ENCODE results near the gene EDNRA. TPM values are rescaled to one million over a fixed set of nuclear protein-coding genes. Genes with fewer than 3 reads are reported as not detected.

Gene EDNRA
- 36.5 and 39.5 TPM in 2 replicates for total RNA-seq (2014; rRNA removed)
- 5.4 TPM for polyA plus RNA-seq (2012)

DNA sequence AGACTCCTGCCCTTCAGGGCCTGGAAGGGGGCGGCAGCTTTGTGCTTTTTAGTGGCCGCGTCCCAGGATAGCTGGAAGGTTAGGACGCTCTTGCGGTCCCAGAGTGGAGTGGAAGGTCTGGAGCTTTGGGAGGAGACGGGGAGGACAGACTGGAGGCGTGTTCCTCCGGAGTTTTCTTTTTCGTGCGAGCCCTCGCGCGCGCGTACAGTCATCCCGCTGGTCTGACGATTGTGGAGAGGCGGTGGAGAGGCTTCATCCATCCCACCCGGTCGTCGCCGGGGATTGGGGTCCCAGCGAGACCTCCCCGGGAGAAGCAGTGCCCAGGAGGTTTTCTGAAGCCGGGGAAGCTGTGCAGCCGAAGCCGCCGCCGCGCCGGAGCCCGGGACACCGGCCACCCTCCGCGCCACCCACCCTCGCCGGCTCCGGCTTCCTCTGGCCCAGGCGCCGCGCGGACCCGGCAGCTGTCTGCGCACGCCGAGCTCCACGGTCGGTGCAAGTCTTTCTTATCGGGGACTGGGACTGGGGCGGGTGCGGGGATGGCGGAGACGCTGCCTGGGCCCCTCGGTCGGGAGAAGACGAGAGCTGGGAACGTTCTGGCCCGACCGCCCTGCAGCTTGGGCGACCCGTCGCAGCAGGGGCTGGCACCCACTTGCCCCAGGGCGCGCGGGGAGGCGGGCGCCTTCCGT, at the start of gene EDNRA:
TSS of gene EDNRA (plus strand) at position 207 of the 686 bp plus-strand sequence. CDS start 4,585 bp downstream, outside the sequence.
- DNase-seq (ENCODE audit: low read depth) = peak; percentile 77

DNA sequence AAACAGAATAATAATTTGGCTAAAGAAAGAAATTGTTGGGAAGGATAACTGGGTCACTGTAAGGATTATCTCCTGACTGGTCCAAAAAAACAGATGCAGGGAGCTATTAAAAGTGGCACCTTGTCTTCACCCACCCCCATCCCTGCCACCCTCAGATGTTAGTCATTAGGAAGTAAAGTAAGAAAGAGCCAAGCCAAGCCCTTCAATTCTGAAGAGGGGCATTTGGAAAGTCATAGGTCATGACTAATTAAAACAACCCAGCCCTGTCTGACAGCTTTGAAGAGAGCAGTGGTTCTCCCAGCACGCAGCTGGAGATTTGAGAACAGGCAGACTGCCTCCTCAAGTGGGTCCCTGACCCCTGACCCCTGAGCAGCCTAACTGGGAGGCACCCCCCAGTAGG, 46.5 kb upstream of the EDNRA start:
- DNase-seq (ENCODE audit: low read depth) = peak; percentile 58

DNA sequence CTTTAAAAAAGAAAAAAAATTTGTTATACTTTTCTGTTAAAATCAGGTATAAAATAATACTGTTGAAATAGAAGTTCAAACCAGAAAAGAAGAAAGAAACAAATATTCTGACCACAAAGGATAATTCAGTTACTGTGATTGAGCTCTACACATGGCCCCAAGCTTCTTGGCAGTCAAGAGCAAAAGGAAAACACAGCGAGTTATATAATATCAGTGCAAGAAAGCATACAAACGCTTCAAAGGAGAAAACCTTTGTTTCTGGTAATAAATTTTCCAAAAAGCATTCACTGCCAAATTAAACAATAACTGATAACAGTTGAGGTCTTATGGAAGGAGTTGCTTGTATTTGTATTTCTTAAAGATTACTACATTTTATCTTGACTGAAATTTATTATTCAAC, 40.5 kb upstream of the EDNRA start:
- no peak for DNase-seq (ENCODE audit: low read depth)

DNA sequence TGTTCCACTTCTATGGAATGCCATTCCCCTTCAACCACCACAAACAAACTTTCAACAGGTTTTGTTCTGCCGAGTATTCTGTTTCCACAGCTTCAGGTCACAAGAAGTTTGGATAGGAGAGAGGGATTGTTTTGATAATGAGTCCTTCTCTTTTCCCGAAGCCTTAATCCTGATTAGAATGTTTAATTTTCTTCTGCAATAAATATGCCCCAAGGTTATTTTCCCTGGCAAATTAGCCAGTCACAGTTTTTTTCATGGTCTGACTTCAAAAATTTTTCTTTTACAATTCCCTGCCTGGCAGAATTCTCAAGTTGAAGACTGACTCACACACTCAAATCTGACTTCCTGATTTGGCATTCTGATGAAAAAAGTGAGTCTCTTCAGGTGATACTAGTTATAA, 33.1 kb upstream of the EDNRA start:
- no peak for DNase-seq (ENCODE audit: low read depth)

DNA sequence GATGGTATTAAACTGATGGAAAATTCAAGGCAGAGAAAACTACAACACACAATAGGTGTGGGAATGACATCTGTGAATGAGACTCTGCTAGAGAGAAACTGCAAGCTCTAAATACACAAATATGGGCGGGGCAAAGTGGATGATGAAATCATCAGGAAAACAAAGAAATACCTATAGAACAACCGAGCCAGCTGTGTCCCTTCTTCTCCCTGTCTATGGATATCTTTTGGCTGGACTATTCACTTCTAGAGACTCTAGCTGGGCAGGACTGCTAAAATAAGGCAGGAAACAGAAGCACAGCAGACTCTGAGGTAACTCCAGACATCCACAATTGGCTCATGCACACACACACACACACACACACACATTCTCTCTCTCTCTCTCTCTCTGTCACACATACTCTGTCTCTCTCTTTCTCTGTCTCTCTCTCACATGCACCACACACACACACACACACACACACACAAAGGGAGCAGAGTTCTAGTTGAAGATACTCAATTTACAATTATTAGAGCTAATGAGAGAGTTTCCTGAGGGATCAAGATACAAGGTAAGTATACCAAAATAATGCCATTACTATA, 27.2 kb upstream of the EDNRA start:
- DNase-seq (ENCODE audit: low read depth) = peak; percentile 17

DNA sequence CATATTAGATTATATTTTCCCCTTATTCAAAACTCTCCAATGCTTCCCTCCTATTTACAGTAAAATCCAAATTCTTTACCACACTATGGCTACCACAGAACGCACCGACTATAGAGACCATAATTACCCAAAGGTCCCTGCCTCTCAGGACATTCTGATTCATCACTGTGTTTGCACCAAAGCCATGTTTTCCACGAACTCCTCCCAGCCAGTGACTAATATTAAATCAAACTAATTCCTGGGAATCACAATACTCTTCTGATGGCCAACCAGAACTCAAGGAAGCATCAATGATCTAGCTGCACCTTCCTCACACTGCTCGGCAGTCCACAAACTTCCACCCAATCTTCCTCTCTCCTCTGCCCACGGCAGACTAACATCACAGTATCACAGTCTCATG, 24.2 kb upstream of the EDNRA start:
- peak; percentile 32 for DNase-seq (ENCODE audit: low read depth)

DNA sequence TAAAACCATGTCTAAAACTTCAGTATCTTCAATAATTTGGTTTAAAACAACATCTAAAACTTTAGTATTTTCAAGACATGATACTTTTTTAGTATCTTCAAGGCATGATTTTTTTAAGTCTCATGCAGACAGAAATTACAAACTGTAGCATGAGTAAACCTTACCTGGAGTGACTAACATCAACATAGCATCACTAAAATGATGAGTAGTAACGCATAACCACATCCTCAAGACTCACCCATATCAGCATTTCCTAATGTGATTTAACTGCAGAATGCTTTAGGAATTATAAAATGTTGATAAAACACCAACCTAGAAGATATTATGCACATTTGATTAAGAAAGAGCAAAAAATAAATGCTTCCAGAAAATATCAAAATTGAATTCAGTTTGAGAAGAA, 19.7 kb upstream of the EDNRA start:
- DNase-seq (ENCODE audit: low read depth) = peak; percentile 41

DNA sequence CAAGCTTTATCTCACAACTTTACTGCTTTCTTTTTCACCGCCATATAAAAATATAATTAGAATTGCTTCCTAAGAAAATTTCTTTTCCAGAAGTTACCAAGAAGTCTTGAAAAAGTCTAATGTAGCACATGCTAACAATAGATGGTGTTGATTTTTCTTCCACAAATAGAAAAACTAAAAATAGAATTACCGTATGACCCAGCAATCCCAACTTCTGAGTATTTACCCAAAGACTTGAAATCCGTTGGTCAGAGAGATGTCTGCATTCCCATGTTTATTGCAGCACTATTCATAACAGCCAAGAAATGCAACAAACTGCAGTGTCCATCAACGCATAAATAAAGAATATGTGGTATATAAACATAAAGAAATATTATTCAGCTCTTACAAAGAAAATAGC, 17.8 kb upstream of the EDNRA start:
- peak; percentile 30 for DNase-seq (ENCODE audit: low read depth)

DNA sequence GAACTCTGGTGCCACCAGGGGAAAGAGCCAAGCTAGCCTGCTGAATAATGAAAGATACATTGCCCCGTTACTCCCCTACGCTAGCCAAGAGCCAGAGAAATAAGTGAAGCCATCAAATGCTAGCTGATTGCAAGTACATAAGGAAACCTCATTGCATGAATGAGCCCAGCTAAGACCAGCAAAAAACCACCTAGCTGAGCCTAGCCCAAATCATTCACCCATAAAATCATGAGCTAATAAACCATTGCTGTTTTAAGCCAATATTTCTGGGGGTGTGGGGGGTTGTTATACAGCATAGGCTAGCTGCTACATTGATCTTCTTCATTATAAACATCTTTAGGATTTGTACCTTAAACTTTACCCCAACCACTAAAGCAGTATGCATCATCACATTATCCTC, 15.4 kb upstream of the EDNRA start:
- no peak for DNase-seq (ENCODE audit: low read depth)

DNA sequence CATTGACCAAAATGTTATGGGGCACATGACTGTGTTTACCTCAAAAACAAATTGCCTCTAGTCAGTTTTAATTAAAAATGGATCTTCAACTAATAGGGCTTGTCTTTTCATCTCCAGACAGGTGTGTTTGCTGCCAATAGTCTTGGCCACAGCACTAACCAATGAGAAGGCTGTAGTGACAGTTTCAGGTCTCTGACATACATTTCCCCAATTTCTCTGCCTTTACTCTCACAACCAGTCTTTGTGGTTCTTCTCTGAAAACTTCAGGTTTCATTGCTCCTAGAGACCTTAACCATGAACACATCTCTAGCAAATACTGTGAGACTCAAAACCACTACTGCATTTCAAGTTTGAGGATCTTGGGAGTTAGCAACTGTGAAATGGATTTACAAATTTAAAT, 3.5 kb upstream of the EDNRA start:
- DNase-seq (ENCODE audit: low read depth) = no peak

DNA sequence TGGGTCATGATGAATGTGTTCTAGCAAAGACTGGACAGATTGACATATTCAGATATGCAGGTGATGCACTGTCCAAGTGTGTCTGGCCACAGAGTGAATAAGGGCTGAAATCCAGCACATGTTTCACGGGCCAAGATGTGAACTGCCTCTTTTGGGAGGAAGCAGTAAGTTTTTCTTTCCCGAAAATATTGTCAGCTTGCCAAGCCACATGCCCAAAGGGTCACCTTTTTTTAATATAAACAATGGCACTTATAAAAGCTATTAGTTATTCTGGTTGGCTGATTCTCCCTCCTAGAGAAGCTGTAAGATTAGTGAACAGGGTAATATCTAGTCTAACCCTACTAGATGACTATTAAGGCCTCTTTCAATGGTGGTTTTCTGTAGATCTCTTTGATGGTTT, 1.5 kb upstream of the EDNRA start:
- DNase-seq (ENCODE audit: low read depth) = no peak

DNA sequence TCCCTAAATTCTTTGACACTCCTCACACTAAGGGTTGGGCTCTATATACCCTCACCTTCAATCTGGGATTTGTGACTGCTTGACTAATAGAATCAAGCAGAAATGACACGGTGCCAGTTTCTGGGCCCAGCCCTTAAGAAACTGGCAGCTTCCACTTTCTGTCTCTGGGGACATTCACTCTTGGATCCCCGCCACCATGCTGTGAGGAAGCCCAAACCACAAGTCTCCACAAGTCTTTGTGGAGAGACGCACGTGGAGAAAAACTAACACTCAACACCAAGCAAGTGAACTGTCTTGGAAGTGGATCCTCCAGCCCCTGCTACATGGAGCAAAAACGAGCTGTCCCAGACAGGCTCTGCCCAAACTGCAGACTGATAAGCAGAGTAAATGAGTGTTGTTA, 1.1 kb upstream of the EDNRA start:
- peak; percentile 87 for DNase-seq (ENCODE audit: low read depth)

DNA sequence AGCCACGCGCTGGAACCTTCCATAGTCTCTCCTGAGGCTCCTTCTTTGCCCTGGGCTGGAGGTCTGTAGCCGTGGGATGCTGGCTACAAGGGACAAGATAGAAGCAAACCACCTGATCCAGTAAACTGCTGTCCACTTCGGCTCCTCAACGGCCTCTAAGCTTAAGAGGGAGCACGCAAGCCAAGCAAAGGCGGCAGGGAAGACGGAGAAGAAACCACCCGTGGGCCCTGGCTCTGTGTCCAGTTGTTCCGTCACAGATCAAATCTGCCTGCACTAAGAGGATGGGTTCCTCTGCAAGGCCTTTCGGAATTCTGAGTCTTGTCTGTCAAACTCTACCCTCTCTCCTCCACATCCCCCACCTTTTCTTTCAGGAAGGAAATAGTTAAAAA, 401 bp upstream of the EDNRA start:
- DNase-seq (ENCODE audit: low read depth) = no peak

DNA sequence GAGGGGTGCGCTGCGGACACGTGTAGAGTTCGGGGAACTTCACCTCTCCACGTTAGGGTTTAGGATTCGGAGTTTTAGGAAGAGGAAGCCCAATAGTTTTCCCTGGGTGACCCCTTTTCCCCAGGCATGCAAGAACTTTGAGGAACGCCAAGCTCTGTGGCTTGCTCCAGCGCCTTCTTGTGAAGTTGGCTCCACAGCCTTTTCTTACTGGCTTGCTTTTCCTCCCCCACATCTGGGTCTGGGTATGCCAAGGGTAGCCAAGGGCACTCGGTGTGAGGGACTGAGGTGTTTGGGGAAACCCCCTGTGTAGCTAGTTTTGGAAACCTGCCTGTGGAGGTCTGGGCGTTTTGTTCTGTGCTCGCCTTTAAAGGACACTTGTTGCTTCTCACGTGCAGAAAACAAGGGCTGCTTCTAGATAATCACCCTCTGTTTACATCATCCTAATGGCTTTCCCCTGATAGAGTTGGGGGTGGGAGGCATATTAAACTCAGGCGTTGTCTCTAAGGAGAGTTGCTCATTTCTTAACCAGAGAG, 746 bp downstream of the EDNRA start:
- DNase-seq (ENCODE audit: low read depth) = no peak

DNA sequence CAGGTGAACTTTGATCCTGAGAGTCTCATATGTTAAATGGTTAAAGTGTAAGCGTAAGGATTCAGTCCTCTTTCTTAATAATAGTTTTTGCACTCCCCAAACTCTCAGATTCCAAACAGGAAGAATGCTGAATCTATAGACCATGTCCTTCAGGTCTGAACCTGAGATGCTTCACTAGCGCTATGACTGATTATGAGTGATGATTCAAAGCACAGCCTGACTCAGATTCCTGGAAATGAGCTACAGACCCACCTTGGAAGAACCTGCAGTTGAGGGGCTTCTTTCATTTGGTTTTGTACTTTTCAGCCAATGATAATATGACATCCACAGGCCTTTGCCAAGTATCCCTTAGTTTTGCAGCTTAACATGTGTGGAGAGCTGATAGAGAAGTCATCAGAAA, 1.4 kb downstream of the EDNRA start:
- no peak for DNase-seq (ENCODE audit: low read depth)

DNA sequence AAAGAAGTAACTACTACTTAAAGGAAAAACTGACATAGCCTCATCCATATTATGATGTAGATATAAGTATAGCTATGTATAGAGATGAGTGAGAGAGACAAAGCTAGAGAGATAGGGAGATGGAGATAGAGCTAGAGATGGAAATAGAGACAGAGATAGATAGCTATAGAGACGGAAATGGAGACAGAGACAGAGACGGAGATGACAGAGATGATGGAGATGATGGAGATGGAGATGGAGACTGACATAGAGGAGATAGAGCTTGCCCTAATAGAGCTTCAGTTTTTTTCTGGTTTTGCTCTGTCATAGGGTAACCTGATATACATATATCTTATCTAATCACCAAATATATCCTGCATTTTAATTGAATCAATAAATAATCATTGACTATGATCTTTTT, 4.3 kb downstream of the EDNRA start:
- DNase-seq (ENCODE audit: low read depth) = no peak

DNA sequence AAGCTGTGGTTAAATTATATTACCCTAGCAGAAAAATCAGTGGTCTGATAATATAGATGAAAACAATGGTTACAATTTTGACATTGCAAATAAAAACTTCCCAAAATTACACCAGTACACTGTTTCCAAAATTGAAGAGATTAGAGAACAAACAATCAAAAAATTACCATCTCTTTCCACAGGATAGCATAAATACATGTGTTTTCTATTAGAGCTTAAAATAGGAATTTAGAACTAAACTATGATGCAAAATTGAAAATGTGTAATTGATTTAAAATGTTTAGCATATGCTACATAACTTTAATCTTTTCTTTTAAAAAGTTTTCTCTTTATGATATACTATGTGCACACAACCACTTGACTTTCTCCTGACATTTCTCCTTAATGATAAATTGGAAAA, 6.7 kb downstream of the EDNRA start:
- no peak for DNase-seq (ENCODE audit: low read depth)

DNA sequence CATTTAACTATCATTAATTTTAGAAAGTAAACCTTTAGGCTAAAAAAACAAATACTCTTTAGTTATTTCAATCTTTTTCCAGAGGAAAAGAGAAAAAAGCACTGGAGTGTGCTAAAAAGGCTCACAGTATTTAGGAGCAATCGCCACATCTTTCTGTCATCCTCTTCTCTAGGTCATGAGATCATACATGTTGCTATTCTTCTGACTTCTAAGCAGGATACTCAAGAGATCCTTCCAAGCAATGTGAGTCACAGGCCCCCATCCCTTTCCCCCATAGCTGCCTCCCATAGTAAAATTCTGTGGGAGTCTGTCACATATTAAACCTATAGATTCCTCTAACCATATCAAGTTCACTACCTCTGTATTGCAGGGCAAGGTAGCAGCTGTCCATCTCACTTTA, 7.7 kb downstream of the EDNRA start:
- no peak for DNase-seq (ENCODE audit: low read depth)

DNA sequence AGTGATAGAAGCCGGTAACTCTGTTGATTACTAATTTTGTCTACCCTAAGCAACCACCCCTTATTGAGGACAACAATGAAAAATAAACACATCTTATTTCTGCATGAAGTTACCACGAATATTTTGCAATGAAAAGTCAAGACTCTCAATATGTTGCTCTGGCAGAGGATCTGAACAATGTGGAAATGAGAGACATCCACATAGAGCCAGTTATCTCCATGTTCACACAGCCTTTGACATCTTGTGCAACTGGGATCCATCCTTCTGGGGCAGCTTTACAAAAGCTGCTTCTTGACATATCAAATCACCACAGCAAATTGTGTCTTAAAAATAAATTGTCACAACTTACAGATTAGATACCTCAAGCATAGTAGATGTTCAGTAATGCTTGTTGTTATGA, 10.2 kb downstream of the EDNRA start:
- no peak for DNase-seq (ENCODE audit: low read depth)

DNA sequence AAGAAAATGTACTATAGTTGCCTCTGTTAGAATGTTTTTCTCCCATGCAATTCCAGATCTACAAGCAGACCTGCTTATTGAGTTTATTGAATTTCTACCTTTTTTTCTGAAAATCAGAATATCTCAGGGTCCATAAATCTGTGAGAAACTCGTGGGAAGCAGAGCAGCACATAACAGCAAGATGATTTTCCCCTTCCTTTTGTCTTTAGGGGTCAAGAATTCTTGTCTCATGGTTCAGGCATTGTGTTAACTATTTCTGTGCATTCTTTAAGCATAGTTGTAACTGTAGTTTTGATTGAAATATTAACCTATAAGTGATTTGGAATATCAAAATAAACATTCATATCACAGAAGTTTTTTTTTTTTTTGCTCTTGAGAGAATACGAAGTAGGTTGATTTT, 11.4 kb downstream of the EDNRA start:
- DNase-seq (ENCODE audit: low read depth) = no peak

DNA sequence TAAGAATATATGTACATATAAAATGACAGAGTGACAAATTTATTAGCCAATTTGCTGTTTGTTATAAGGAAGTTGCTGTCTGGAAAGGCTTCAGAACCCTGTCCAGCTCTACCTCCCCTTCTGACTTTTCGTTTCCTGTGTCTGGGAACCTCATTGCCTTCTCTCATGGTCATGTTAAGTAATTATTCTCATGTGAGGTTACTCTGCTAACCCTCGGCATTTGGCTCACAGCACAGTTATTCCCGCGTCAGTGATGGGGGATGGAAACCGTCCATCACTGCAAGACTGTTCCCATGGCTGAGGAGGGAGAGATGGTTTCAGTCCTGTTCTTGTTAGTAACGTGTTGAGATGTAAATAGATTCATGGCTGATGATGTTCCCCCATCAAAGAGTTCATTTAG, 11.9 kb downstream of the EDNRA start:
- no peak for DNase-seq (ENCODE audit: low read depth)

DNA sequence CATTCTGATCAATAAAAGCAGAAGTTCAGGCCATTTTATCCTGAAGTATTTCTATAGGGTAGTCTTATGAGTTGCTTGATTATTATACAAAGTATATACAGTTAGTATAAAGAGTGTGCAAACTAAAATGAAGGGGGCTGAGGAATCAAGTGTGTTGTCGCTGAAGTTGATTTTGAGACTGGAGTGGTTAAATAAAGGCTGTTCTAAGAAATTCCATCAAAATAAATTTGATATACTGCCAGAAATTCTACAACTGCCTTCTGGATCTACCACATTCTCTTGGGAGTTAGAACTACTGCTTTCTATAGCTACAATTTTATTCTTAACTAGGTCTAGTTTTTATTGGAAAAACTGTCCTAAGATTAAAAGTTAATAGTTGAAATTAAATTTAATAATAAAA, 12.4 kb downstream of the EDNRA start:
- DNase-seq (ENCODE audit: low read depth) = no peak

DNA sequence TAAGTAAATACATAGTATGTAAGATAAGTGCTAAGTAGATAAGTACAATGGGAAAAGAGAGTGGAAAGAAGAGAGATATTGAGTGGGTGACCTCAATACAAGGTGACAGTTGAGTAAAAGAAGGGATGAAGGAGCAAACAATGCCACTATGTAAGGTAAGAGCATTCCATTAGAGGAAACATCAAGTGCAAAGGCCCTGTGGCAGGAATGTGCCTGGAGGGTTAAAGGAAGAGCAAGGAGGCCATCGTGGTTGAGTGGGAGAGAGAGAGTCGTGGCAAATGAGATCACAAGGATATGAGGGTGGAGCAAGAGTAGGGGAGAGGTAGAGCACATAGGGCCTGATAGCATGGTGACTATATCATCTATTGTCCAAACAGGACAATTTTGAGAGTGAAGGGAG, 13.4 kb downstream of the EDNRA start:
- DNase-seq (ENCODE audit: low read depth) = no peak

DNA sequence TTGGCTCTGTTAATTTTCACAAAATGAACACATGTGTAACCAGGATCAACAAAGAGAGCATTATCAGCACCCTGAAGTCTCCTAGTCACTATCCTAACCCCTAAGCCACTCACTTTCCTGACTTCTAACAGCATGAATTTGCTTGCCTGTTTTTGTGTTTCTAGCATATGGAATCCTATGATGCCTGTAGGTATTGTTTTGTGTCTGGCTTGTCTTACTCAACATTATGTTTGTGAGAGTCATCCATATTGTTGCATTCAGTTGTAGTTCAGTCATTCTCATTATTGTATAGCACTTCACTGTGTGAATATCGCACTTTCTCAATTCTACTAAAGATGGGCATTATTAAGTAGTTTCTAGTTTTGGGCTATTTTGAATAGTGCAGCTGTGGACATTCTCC, 15.6 kb downstream of the EDNRA start:
- no peak for DNase-seq (ENCODE audit: low read depth)

Data from LHCN-M2 (cell line).